HUES64 (cell line): ENCODE results near the gene MME.

Source experiments
- H3K27ac ChIP-seq: 2 replicates; pipeline ENCODE4 v1.7.0; 2013; ENCODE audit warnings: low read depth, low read length, inconsistent platforms
- H3K27me3 ChIP-seq: 2 replicates; pipeline ENCODE4 v1.6.1; 2013; ENCODE audit warnings: mild to moderate bottlenecking, low read length; ENCODE audit not compliant: insufficient read depth
- H3K36me3 ChIP-seq: 2 replicates; pipeline ENCODE4 v1.6.1; 2013; ENCODE audit warnings: mild to moderate bottlenecking, low read length; ENCODE audit not compliant: insufficient read depth
- H3K4me1 ChIP-seq: 2 replicates; pipeline ENCODE4 v1.6.1; 2013; ENCODE audit warnings: mild to moderate bottlenecking, low read length, moderate library complexity; ENCODE audit not compliant: insufficient read depth
- H3K4me3 ChIP-seq: 2 replicates; pipeline ENCODE4 v1.5.1; 2013; ENCODE audit warnings: mild to moderate bottlenecking, low read length, moderate library complexity
- H3K9ac ChIP-seq: 2 replicates; pipeline ENCODE4 v1.6.1; 2013; ENCODE audit warnings: mild to moderate bottlenecking, low read depth, low read length
- H3K9me3 ChIP-seq: 2 replicates; pipeline ENCODE4 v1.6.1; 2013; ENCODE audit warnings: low read depth, low read length; ENCODE audit not compliant: insufficient read depth
- WGBS: fragments of 150-250, 120-280 bp; methylation state at CpG from one replicate; pipeline ENCODE4 v1.1.7; 2013; ENCODE audit warnings: missing lambda C conversion rate; 5-methylcytosine and 5-hydroxymethylcytosine counted together

Gene MME

GRCh38 chr3:155083313-155083905 lies 3.3 kb downstream of the MME start:
- Histone ChIP-seq H3K4me3 (no peak overlapping the region), H3K27me3 (peaks cover 29% of the 10 kb centered on the region), H3K9me3 (no peaks in the 10 kb centered on the region), H3K36me3 (no peaks in the 10 kb centered on the region), H3K27ac (no peak overlapping the region), H3K4me1 (peaks cover 7% of the 10 kb centered on the region), H3K9ac (no peak overlapping the region)
- 100% methylated on average over 1 of the region's 2 CpGs for WGBS

GRCh38 chr3:155084567-155084966 lies 4.4 kb downstream of the MME start:
- Histone ChIP-seq H3K4me3 (no peak overlapping the region), H3K9me3 (no peaks in the 10 kb centered on the region), H3K27ac (no peak overlapping the region), H3K36me3 (no peaks in the 10 kb centered on the region), H3K27me3 (peaks cover 21% of the 10 kb centered on the region), H3K9ac (no peak overlapping the region), H3K4me1 (peaks cover 7% of the 10 kb centered on the region; the same call in 1 of the 2 replicates)
- WGBS = no CpG with 5 or more reads among the region's 2 CpGs

GRCh38 chr3:155086051-155086450 lies 5.9 kb downstream of the MME start:
- 92% methylated on average over 1 of the region's 1 CpG for WGBS
- Histone ChIP-seq H3K4me1 (peaks cover 2% of the 10 kb centered on the region; the same call in 1 of the 2 replicates), H3K9ac (no peak overlapping the region), H3K27ac (no peak overlapping the region), H3K27me3 (peaks cover 11% of the 10 kb centered on the region; the same call in 1 of the 2 replicates), H3K36me3 (no peaks in the 10 kb centered on the region), H3K9me3 (no peaks in the 10 kb centered on the region), H3K4me3 (no peak overlapping the region)

GRCh38 chr3:155088706-155089345 lies 8.7 kb downstream of the MME start:
- Histone ChIP-seq H3K27ac (no peak overlapping the region), H3K9me3 (no peaks in the 10 kb centered on the region), H3K36me3 (no peaks in the 10 kb centered on the region), H3K9ac (no peak overlapping the region), H3K4me3 (no peak overlapping the region), H3K27me3 (no peaks in the 10 kb centered on the region), H3K4me1 (no peaks in the 10 kb centered on the region)
- WGBS = 85% methylated on average over 2 of the region's 2 CpGs

- no peak overlapping the region for H3K27ac ChIP-seq
- no peaks in the 10 kb centered on the region for H3K27me3 ChIP-seq
- H3K36me3 ChIP-seq = no peaks in the 10 kb centered on the region
- H3K4me1 ChIP-seq = no peaks in the 10 kb centered on the region
- WGBS = 87% methylated on average over 7 of the region's 7 CpGs
- no peak overlapping the region for H3K9ac ChIP-seq
- H3K4me3 ChIP-seq = no peak overlapping the region
- H3K9me3 ChIP-seq = no peaks in the 10 kb centered on the region
Observed at GRCh38 chr3:155089495-155089894, 9.4 kb downstream of the MME start.

- H3K36me3 ChIP-seq = no peaks in the 10 kb centered on the region
- H3K9ac ChIP-seq = no peak overlapping the region
- H3K4me3 ChIP-seq = no peak overlapping the region
- no peaks in the 10 kb centered on the region for H3K27me3 ChIP-seq
- H3K4me1 ChIP-seq = no peaks in the 10 kb centered on the region
- H3K27ac ChIP-seq = no peak overlapping the region
- H3K9me3 ChIP-seq = no peaks in the 10 kb centered on the region
- 95% methylated on average over 7 of the region's 7 CpGs for WGBS
Observed at GRCh38 chr3:155093261-155093660, 13.1 kb downstream of the MME start.

- no peak overlapping the region for H3K4me3 ChIP-seq
- no peak overlapping the region for H3K9ac ChIP-seq
- H3K27me3 ChIP-seq = no peaks in the 10 kb centered on the region
- H3K36me3 ChIP-seq = no peaks in the 10 kb centered on the region
- H3K4me1 ChIP-seq = no peaks in the 10 kb centered on the region
- no peak overlapping the region for H3K27ac ChIP-seq
- 96% methylated on average over 4 of the region's 4 CpGs for WGBS
- H3K9me3 ChIP-seq = no peaks in the 10 kb centered on the region
Observed at GRCh38 chr3:155096303-155097008, 16.3 kb downstream of the MME start.

- H3K4me3 ChIP-seq = no peak overlapping the region
- WGBS = 94% methylated on average over 2 of the region's 2 CpGs
- H3K27me3 ChIP-seq = no peaks in the 10 kb centered on the region
- no peaks in the 10 kb centered on the region for H3K36me3 ChIP-seq
- no peaks in the 10 kb centered on the region for H3K4me1 ChIP-seq
- no peak overlapping the region for H3K27ac ChIP-seq
- no peaks in the 10 kb centered on the region for H3K9me3 ChIP-seq
- H3K9ac ChIP-seq = no peak overlapping the region
Observed at GRCh38 chr3:155097009-155097349, 16.9 kb downstream of the MME start.

- WGBS = 90% methylated on average over 2 of the region's 2 CpGs
- Histone ChIP-seq H3K27me3 (no peaks in the 10 kb centered on the region), H3K27ac (no peak overlapping the region), H3K36me3 (no peaks in the 10 kb centered on the region), H3K4me1 (no peaks in the 10 kb centered on the region), H3K9ac (no peak overlapping the region), H3K9me3 (no peaks in the 10 kb centered on the region), H3K4me3 (no peak overlapping the region)
Observed at GRCh38 chr3:155101398-155101797, 21.3 kb downstream of the MME start.

GRCh38 chr3:155102329-155102728 lies 22.2 kb downstream of the MME start:
- Histone ChIP-seq H3K9me3 (no peaks in the 10 kb centered on the region), H3K27me3 (no peaks in the 10 kb centered on the region), H3K4me1 (no peaks in the 10 kb centered on the region), H3K9ac (no peak overlapping the region), H3K27ac (no peak overlapping the region), H3K36me3 (no peaks in the 10 kb centered on the region), H3K4me3 (no peak overlapping the region)
- 90% methylated on average over 2 of the region's 2 CpGs for WGBS

- Histone ChIP-seq H3K27ac (no peak overlapping the region), H3K9ac (no peak overlapping the region), H3K9me3 (no peaks in the 10 kb centered on the region), H3K36me3 (no peaks in the 10 kb centered on the region), H3K27me3 (no peaks in the 10 kb centered on the region), H3K4me1 (no peaks in the 10 kb centered on the region), H3K4me3 (no peak overlapping the region)
- 95% methylated on average over 2 of the region's 2 CpGs for WGBS
Observed at GRCh38 chr3:155103686-155104085, 23.6 kb downstream of the MME start.
